CD4-positive, alpha-beta T cell treated with Interleukin-6 at 100 ng/mL for 8 hours (primary cell): ENCODE results near the gene SP100.
A peak's percentile ranks its signal among the peaks of the same experiment; 100 is the strongest.
"Not testable (repeated sequence)": the region's sequence is repeated elsewhere in the genome, so short reads cannot be mapped to it uniquely, and the experiment has no call there.

Source experiments
- DNase-seq: peaks from one replicate; pipeline ENCODE4 v3.0.0-alpha.2; 2020; ENCODE audit warnings: mixed read lengths, low spot score

The SP100 gene

GRCh38 chr2:230419181-230419580 lies 3.2 kb downstream of the SP100 start:
- no peak for DNase-seq

- no peak for DNase-seq
These were observed 6.1 kb downstream of the SP100 start for GRCh38 chr2:230422149-230422548.

- DNase-seq = no peak
These were observed 8.0 kb downstream of the SP100 start for GRCh38 chr2:230423851-230424458.

- no peak for DNase-seq
These were observed 9.4 kb downstream of the SP100 start for GRCh38 chr2:230425377-230425776.

GRCh38 chr2:230429513-230429912 lies 13.5 kb downstream of the SP100 start:
- DNase-seq = no peak

GRCh38 chr2:230430957-230431910 lies 15.2 kb downstream of the SP100 start:
- no peak for DNase-seq

GRCh38 chr2:230434677-230435324 lies 18.8 kb downstream of the SP100 start:
- no peak for DNase-seq

GRCh38 chr2:230435431-230435830 lies 19.4 kb downstream of the SP100 start:
- DNase-seq = no peak

- DNase-seq = not testable (repeated sequence)
These were observed 23.1 kb downstream of the SP100 start for GRCh38 chr2:230439121-230439520.

- DNase-seq = peak; percentile 26
These were observed 23.6 kb downstream of the SP100 start for GRCh38 chr2:230439590-230439989.

- DNase-seq = peak; percentile 59
These were observed 25.4 kb downstream of the SP100 start for GRCh38 chr2:230441227-230441897.

- DNase-seq = no peak
These were observed 27.5 kb downstream of the SP100 start for GRCh38 chr2:230443541-230443940.

- DNase-seq = no peak
These were observed 28.8 kb downstream of the SP100 start for GRCh38 chr2:230444832-230445231.

- DNase-seq = no peak
These were observed 31.0 kb downstream of the SP100 start for GRCh38 chr2:230447036-230447435.

GRCh38 chr2:230447455-230448451 lies 31.8 kb downstream of the SP100 start:
- DNase-seq = peak; percentile 6

GRCh38 chr2:230449901-230450467 lies 34.0 kb downstream of the SP100 start:
- DNase-seq = no peak

GRCh38 chr2:230453006-230453405 lies 37.0 kb downstream of the SP100 start:
- no peak for DNase-seq

GRCh38 chr2:230455005-230455684 lies 39.1 kb downstream of the SP100 start:
- no peak for DNase-seq

GRCh38 chr2:230457073-230457768 lies 41.2 kb downstream of the SP100 start:
- DNase-seq = peak; percentile 7
